ENCODE results near the gene ACTR3. TPM values are rescaled to one million over a fixed set of nuclear protein-coding genes. Genes with fewer than 3 reads are reported as not detected.

The ACTR3 gene
- total and polyA plus RNA-seq, 9 donors = 41.7 to 167 (median 133) TPM

DNA sequence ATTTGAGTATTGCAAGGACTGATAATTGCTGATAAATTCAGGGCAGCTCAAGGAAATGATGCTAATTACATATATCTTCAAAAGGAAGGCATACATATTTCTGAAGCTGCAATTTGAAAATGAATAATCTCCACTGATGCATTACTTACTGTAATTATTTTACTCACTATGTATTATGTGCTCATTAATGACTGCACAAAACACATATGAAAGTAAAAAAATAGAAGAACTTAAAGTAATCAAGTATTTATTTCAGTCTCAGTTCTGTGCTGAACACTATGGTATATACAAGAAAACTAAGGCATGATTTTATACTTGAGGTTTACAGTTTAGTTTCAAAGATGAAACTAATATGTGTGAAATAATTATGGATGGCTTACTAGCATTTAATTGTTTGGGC, 9.3 kb downstream of the ACTR3 start:
- H3K36me3 ChIP-seq = no peaks in the 10 kb centered on the region
- H3K4me3 ChIP-seq = no peak overlapping the region
- TF ChIP-seq POLR2A (IDR thresholded peaks at IDR 0.05) (no peak), EP300 (IDR thresholded peaks at IDR 0.05) (no peak)
- TF ChIP-seq, protein P1, sequence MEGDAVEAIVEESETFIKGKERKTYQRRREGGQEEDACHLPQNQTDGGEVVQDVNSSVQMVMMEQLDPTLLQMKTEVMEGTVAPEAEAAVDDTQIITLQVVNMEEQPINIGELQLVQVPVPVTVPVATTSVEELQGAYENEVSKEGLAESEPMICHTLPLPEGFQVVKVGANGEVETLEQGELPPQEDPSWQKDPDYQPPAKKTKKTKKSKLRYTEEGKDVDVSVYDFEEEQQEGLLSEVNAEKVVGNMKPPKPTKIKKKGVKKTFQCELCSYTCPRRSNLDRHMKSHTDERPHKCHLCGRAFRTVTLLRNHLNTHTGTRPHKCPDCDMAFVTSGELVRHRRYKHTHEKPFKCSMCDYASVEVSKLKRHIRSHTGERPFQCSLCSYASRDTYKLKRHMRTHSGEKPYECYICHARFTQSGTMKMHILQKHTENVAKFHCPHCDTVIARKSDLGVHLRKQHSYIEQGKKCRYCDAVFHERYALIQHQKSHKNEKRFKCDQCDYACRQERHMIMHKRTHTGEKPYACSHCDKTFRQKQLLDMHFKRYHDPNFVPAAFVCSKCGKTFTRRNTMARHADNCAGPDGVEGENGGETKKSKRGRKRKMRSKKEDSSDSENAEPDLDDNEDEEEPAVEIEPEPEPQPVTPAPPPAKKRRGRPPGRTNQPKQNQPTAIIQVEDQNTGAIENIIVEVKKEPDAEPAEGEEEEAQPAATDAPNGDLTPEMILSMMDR (IDR thresholded peaks at IDR 0.05) = no peak
- intact Hi-C loops (cut with DNase I) = no loop called here
- H3K27me3 ChIP-seq = no peaks in the 10 kb centered on the region
- no peaks in the 10 kb centered on the region for H3K9me3 ChIP-seq
- DNase-seq = no peak
- H3K27ac ChIP-seq = no peak overlapping the region
- peaks cover 7% of the 10 kb centered on the region for H3K4me1 ChIP-seq (ENCODE audit: insufficient read depth)

DNA sequence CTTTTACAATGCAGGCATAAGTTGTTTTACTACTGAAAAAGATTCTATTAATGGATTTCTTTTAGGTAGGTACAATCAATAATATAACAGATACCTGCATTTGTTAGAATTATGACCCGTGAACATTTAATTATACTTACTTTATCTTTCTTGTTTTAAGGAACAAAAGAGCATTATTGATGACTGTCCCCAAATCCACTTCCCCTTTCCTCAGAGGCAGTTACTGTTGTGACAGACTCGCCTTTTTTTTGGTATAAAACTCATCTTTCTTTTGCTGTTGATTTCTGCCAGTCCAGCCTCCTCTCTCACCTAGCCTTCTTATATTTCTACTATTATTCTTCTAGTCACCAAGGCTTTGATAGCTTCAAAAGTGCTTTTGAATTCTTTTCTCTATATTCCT, 12.1 kb downstream of the ACTR3 start:
- Histone ChIP-seq H3K36me3 (no peaks in the 10 kb centered on the region), H3K27me3 (no peaks in the 10 kb centered on the region), H3K4me3 (no peak overlapping the region), H3K4me1 (ENCODE audit: insufficient read depth) (peaks cover 6% of the 10 kb centered on the region), H3K27ac (no peak overlapping the region), H3K9me3 (no peaks in the 10 kb centered on the region)
- TF ChIP-seq, protein P1 (IDR thresholded peaks at IDR 0.05) = no peak
- TF ChIP-seq POLR2A (IDR thresholded peaks at IDR 0.05) (no peak), EP300 (IDR thresholded peaks at IDR 0.05) (no peak)
- intact Hi-C loops (cut with DNase I) = no loop called here
- DNase-seq = no peak
- WGBS, 3 donors = 42 to 90% (median 45%) methylated on average over 2 of the region's 2 CpGs

- Histone ChIP-seq H3K9me3 (no peaks in the 10 kb centered on the region), H3K4me1 (ENCODE audit: insufficient read depth) (peaks cover 4% of the 10 kb centered on the region), H3K27me3 (no peaks in the 10 kb centered on the region), H3K36me3 (no peaks in the 10 kb centered on the region), H3K4me3 (no peak overlapping the region), H3K27ac (no peak overlapping the region)
- intact Hi-C loops (cut with DNase I) = no loop called here
- TF ChIP-seq, protein P1 (IDR thresholded peaks at IDR 0.05) = no peak
- TF ChIP-seq EP300 (IDR thresholded peaks at IDR 0.05) = no peak
- TF ChIP-seq POLR2A (IDR thresholded peaks at IDR 0.05) = no peak
- no peak for DNase-seq
- WGBS, 3 donors = 88 to 92% (median 91%) methylated on average over 1 of the region's 1 CpG
These were observed 16.0 kb downstream of the ACTR3 start for GRCh38 chr2:113905886-113906285.

DNA sequence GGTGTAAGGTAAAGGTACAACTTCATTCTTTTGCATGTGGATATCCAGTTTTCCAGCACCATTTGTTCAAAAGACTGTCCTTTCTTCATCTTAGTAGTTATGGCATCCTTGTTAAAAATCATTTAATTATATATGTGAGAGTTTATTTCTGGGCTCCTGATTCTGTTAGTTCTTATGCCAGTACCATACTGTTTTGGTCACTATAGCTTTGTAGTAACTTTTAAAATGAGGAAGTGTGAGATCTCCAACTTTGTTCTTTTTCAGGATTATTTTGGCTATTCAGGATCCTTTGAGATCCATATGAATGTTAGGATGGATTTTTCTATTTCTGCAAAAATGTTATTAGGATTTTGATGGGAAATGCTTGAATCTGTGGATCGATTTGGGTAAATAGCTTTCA, 16.8 kb downstream of the ACTR3 start:
- intact Hi-C loops (cut with DNase I) = no loop called here
- WGBS, 3 donors = 96 to 99% (median 98%) methylated on average over 1 of the region's 1 CpG
- H3K27ac ChIP-seq = no peak overlapping the region
- DNase-seq = no peak
- peaks cover 4% of the 10 kb centered on the region for H3K4me1 ChIP-seq (ENCODE audit: insufficient read depth)
- TF ChIP-seq, protein P1 (IDR thresholded peaks at IDR 0.05) = no peak
- TF ChIP-seq POLR2A (IDR thresholded peaks at IDR 0.05) (no peak), EP300 (IDR thresholded peaks at IDR 0.05) (no peak)
- H3K36me3 ChIP-seq = no peaks in the 10 kb centered on the region
- no peak overlapping the region for H3K4me3 ChIP-seq
- H3K27me3 ChIP-seq = no peaks in the 10 kb centered on the region
- H3K9me3 ChIP-seq = no peaks in the 10 kb centered on the region

GRCh38 chr2:113907297-113907696, 17.4 kb downstream of the ACTR3 start:
- H3K9me3 ChIP-seq = no peaks in the 10 kb centered on the region
- no peaks in the 10 kb centered on the region for H3K27me3 ChIP-seq
- intact Hi-C loops (cut with DNase I) = no loop called here
- no peak overlapping the region for H3K4me3 ChIP-seq
- 90 to 96% (median 95%) methylated on average over 2 of the region's 2 CpGs for WGBS, 3 donors
- H3K27ac ChIP-seq = no peak overlapping the region
- H3K36me3 ChIP-seq = no peaks in the 10 kb centered on the region
- H3K4me1 ChIP-seq (ENCODE audit: insufficient read depth) = peaks cover 4% of the 10 kb centered on the region
- TF ChIP-seq EP300 (IDR thresholded peaks at IDR 0.05) (no peak), POLR2A (IDR thresholded peaks at IDR 0.05) (no peak)
- DNase-seq = no peak

Data from ovary (tissue), 9 donors.